Activated CD8-positive, alpha-beta memory T cell treated with anti-CD3 and anti-CD28 coated beads, Interleukin-2, amount 50 U/mL, for 48 hours (primary cell): ENCODE results near the gene SLC8B1.
"Not testable (repeated sequence)": the region's sequence is repeated elsewhere in the genome, so short reads cannot be mapped to it uniquely, and the experiment has no call there.

Experiments
- DNase-seq: peaks from one replicate; pipeline ENCODE4 v3.0.0-alpha.2; 2020

SLC8B1 gene

DNA sequence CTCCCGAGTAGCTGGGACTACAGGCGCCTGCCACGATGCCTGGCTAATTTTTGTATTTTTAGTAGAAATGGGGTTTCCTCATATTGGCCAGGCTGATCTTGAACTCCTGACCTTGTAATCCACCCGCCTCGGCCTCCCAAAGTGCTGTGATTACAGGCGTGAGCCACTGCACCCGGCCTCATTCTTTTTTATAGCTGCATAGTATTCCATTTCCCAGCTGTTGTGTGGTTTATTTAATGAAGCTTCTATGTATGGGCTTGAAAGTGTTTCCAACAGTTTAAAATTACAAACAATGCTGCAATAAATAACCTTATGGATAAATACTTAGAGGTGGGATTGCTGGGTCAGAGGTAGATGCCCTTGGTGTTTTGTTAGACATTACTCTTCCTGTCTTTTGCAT lies 19.3 kb upstream of the SLC8B1 start:
- not testable (repeated sequence) for DNase-seq

DNA sequence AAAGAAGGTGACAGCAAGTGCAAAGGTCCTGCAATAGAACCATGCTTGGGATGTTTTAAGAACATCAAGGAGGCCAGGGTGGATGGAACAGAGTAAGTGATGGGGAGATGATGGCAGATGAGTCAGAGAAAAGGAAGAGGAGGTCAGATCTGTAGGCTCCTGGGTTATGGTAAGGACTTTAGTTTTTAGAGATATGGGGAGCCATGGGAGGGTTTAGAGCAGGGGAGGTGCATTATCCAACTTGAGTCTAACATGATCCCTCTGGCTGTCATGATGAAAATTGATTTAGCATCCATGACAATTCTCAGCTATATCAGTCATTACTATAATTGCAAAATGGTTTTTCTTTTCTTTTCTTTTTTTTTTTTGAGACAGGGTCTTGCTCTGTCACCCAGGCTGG lies 16.2 kb upstream of the SLC8B1 start:
- DNase-seq: no peak

DNA sequence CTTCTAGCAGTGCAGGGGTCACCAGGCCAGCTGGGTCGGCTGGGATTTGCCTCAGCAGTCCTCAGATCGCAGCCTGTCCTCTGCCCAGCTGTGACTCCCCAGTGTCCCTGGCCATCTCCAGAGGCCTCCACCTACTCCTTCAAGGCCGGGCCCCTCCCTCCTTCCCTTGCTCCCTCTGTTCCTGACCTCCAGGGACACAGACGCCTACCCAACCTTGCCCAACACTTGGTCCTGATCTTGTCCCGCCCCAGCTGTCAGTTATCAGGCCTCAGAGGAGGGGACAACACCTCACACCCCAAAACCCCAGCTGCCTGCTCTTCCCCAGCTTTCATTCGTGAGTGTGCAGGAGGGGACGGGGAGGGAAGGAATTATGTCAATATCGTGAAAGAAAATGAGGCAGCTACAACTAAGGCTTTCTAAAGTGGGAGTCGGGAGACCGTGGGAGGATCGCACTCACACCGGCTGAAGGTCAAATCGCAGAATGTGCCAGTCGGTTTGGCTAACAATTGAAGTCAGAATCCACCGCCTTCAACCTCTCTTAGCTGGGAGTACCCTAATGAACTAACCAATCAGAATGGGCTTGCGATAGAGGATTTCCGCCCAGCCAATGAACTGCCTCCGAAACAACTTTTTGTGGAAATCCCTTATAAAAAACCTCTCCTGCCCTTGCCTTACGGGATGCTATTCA lies 14.1 kb upstream of the SLC8B1 start:
- no peak for DNase-seq

DNA sequence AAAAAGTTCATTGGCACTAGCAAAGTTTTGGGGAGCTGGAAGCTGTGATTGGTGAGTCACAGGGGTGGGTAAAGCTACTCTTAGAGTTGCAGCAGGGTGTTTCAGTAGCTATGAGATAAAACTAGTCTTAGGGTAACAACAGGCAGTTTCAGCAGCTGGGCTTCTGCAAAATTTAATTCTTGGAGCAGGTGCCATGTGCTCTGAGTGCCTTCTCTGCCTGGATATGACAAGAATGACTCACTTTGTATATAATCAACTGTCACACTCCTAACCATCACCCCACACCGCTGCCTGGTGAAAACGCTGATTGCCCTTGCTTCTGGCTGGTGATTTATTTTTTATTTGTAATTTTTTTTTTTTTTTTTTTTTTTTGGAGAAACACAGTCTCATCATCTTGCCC lies 13.0 kb upstream of the SLC8B1 start:
- DNase-seq: no peak

DNA sequence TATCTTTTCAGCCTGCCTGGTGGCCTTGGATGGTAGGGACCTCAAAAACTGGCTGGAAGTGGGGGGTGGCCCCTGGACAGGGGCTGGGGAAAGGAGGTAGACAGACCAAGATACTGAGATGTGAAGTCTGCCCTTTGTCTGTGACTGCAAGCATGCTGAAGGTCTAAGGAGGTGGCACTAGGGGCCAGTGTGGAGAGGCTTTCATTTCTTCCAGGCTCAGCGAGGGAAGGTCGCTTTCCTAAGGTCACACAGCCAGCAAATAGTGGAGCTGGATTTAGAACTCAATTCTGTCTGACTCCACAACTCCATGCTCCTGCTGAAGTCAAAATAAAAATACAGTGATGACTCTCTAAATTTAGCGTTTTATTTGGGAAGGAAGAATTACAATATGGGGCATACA lies 12.2 kb upstream of the SLC8B1 start:
- DNase-seq: no peak

DNA sequence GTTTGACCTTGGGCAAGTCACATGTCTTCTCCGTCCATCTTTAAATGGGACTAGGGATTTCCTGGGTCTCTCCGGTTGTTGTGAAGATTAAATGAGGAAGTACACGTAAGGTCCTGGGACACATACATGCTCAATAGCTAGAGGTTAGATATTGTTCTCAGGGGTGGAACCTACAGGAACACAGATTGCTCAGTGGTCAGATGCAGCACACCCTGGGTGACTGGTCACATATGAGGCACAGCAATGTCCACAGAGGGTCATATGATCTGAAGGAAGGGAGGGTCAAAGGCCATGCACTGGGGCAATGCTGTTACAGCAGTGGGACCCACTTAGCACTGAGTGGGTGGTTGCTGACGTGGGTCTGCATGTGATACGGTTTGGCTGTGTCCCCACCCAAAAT lies 11.4 kb upstream of the SLC8B1 start:
- no peak for DNase-seq

DNA sequence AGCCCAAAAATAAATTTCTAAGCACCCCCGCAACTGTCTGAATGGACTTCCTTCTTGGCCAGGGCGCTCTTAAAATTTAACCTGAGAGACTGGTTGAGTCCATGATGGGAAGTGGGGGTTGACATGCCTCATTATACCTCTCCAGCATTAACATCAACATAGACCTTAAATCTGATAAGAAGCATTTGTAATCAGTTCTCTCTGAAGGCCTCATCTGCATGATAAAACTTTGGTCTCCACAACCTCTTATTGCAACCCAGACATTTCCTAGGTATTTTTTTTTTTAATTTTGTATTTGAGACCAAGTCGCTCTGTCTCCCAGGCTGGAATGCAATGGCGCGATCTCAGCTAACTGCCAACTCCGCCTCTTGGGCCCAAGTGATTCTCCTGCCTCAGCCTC lies 10.4 kb upstream of the SLC8B1 start:
- DNase-seq: no peak

DNA sequence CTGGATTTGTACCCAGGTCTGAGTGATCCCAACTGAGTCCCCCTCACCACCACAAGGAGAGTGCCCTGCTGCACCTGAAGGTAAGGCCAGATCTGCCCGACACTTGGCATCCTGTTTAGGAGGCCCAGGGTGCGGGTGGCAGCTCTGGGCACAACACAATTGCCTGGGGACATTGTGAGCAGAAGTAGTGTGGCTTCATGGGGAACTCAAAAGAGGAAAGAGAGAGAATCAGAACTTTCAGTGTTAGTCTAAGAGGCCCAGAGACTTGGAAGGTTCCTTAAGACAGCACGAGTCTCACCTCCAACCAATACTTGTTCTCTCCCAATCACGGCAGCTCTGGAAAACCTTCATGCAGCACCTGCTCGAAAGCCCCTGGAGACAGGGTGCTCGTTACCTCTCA lies 6.6 kb upstream of the SLC8B1 start:
- no peak for DNase-seq

DNA sequence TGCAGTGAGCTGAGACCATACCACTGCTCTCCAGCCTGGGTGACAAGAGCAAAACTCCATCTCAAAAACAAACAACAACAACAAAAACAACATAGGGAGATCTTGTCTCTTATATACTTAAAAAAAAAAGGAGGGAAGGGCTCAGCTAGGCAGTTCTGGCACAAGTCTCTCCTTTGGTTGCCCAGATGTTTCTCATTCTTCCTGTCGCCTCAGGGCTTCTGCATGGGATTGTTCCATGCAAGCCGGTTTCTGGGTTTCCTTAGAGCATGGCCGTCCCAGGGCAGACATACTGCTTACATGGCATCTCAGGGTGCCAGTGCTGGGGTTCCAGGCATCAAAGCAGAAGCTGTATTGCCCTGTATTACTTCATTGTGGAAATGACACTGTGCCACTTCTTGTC lies 5.2 kb upstream of the SLC8B1 start:
- DNase-seq: no peak

DNA sequence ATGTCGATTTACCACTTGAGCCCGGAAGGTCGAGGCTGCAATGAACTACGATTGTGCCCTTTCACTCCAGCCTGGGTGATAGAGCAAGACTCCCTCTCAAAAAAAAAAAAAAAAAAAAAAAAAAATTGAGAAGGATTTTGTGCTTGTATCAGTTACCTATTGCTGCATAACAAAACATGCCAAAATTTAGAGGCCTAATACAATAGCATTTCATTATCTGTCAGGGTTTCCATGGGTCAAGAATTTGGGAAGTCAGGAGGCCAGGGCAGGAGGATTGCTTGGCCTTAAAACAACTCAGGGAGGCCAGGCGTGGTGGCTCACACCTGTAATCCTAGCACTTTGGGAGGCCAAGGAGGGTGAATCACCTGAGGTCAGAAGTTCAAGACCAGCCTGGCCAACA lies 4.6 kb upstream of the SLC8B1 start:
- DNase-seq: no peak

DNA sequence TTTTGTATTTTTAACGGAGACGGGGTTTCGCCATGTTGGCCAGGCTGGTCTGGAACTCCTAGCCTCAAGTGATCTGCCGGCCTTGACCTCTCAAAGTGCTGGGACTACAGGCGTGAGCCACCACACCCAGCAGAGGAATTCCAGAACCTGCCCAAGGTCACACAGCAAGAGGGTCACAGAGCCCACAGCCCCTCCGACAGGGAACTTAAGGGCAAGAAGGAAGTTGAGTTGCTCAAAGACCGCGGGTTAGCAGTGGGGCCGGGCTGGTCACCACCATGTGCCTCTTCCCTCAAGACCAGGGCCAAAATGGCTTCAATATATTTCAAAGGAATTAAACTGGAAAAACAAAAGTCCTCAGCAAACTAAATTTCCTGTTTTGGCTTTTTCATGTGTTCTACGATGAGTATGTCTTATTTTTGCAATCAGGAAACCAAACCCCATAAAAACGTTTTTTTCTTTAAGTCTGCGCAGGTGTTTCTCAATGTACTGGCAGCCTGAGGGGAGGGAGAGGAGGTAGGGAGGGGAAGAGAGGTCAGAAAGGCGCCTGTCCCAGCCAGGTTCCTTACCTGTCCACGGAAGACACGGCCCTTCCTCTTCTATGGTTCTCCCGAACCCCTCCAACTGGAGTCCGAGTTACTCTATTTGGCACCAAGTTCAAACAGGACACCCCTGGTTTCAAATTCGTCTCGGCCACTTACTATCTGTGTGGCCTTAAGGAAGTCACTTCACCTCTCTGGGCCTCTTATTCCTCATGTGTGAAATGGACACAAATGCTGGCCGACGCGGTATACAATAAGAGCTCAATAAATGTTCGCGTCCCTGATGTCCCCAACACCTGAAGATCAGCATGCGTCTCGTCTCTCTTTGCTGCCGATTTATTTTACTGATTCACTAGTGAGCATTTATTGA lies 778 bp downstream of the SLC8B1 start:
- DNase-seq: no peak

DNA sequence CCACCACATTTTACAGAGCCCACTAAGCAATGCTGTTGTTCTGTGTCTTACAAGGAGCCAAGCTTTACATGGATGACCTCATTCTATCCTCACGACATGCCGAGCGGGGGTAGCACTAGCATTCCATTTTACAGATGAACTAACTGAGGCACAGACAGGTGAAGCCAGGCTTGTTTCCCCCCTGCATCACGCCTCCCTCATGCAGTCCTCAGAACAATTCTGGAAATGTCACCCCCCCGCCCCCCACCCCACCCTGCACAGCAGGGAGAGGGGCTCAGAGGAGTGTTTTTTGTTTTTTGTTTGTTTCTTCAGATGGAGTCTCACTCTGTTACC lies 1.5 kb downstream of the SLC8B1 start:
- DNase-seq: no peak

DNA sequence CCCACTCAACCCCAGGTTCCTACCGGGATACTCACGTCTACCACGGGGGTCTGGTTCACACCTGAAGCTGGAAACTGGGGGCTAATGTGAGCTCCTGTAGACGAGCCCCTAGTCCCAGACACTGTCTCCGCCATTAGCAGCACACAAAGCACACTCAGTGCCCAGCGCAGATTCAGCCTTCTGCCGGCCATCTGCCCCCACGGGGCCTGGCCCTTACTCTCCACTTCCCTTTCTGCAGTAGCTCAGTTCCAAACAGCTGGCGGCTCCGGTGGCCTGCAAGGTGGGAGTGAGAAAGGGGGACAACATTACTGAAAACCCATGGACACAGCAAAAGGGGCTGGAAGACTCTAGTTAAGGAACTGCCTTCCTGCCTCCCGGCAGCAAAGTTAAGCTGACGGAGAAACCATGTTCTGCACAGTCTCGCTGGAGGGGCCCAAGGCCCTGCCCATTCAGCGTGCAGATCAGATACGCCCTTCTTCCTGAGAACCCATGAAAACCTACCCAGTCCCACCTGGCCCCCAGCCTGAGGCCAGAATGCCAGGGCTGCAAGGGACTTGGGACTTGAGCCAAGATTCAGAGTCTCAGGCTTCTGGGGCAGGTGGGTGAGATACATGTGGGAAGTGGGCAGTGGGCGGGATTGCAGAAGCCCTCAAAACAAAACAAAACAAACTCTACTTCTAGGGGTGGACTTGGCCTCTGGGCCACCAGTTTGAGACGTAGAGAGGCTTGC lies 2.1 kb downstream of the SLC8B1 start:
- no peak for DNase-seq

DNA sequence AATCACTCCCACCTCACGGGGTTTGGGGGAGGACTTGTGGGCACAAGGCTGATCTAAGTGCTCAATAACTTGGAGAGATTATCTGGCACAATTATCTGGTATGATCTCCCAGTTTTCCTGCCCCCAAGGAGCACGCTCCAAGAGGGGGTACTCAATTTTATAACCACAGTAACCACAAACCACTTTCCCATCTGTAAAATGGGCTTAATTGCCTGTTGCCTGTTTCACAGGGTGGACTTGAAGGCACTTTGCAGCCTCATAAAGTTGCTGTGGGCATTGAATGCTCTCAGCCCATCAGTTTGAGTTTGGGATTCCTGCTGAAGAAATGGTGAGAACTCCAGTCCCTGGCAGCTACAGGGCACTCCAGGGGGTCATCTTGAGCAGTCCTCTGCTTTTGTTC lies 4.4 kb downstream of the SLC8B1 start:
- DNase-seq: no peak

DNA sequence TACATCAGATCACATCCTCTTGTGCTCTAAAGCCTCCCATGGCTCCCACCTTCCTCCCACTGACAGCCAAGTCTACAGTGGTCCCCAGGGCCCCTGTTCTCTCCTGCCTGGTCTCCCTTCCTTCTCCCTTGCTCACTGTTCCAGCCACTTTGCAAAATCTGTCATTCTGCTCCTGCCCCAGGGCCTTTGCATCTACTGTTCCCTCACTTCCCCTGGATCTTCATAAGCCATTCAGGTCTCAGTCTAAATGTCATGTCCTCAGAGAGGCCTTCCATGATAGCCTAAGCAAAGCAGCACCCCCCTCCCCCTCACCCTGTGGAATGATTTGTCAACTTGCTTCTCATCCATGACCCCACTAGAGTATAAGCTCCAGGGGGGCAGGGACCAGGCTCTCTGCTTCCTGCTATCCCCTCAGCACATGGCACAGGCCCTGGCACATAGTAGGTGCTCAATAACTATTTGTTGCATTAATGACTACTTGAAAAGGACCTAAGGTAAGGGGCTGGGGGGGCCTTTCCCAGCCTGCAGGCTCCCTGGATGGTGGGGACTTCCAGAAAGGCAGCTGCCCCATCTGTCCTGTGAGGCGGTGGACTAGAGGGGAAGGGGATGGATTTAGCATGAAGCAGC lies 5.0 kb downstream of the SLC8B1 start:
- DNase-seq: no peak

DNA sequence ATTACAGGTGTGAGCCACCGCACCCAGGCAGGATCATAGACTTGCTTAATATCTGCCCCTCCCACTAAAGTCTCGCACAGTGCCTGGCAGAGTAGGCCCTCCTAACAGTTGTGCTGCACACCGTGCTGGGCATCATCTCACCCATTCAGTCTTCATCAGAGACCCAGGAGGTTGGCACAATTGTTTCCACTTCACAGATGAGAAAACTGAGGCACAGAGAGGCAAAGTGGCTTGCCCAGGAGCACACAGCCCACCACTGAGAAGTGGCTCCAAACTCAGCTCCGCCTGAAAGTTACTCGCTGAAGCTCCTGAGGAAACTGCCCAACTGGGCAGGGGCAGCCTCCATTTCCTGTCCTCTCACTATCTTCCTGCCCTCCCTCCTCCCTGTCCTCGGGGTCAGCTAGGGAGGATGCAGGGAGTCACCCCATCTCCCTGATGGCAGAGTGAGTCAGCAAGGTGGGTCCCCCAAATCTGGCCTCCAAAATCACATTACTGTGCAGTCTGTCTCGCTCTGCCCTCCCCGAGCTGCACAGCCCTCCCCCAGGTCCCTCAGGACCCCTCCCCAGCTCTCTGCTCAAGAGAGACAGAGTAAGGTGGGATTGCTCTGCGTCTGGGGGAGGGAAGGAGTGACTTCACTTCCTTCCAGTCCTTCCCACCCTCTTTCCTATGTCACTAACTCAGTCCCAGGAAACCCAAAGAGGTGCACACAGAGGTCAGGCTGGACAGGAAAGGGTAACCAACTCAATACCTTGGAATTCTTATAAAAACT lies 5.7 kb downstream of the SLC8B1 start:
- DNase-seq: no peak

DNA sequence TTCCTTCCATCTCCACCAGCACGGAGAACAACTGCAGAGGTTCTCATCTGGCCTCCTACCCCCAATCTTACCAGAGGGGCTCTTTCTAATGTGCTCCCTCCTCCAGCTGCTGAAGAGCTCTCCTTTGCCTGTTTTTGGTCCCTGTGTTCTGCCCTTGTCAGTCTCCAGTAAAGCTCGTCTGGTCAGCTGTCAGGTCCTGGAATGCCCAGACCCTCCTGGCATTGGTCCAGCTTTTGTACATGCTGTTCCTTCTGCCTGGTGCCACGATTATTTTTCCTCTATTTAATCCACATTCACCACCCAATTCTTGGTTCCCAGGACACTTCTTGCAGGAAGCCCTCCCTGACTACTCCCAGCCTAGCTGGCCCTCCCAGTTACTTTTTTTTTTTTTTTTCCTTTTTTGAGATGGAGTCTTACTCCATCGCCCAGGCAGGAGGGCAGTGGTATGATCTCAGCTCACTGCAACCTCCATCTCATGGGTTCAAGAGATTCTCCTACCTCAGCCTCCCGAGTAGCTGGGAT lies 6.5 kb downstream of the SLC8B1 start:
- no peak for DNase-seq

DNA sequence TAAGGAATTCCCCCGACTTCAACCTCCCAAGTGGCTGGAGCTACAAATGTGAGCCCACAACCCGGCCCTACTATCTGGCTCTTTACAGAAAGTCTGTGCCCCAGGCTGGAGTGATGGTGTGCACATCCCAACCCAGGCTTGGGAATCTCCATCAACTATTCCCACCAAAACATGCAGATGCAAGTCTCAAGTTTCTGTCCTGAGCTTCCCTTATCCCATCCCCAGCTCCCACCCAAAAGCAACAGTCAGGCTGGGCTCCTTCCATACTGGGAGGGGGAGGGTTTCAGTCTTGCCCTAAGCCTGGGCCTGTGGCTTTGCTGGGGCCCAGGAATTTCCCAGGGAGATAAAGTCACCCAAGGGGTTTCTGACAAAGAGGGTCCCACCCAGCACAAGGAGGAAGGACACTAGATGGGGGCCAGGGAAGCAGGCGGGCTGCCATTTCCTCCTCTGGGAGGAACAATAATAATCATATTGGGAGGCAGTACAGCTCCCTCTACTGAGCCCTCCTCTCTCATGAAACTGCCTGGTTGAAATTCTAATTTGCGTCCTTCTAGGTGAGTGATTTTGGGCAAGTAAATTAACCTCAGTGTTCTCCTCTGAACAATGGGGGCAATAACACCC lies 8.0 kb downstream of the SLC8B1 start:
- DNase-seq: no peak

DNA sequence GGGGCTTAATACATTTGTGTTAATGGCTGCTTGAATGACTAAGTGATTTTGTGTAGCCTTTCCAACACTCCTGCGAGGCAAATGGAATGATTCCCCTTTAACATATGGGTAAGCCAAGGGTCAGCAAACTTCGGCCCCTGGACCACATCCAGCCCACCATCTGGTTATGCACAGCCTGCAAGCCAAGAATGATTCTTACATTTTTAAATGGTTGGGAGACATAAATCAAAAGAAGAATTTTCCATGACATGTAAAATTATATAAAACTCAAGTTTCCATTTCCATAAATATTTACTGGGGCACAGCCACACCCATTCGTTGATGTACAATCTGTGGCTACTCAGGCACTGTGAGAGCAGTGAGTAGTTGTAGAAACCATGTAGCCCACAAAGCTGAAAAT lies 9.0 kb downstream of the SLC8B1 start:
- no peak for DNase-seq

DNA sequence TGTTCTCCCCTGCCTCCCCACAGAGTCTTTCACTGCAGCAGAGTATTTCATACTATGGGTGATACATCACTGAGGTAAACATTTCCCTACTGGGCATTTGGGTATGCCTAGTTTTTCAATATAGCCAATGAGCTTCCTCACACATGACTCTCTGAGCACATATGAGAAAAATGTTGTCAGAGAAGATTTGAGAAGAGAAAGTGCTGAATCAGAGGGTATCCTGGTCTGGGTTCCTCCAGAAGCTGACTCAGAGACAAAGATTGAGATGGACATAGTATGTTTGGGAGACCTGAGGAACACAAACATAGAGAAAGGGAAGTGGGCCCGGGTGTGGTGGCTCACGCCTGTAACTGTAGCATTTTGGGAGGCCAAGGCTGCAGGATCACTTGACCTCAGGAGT lies 12.6 kb downstream of the SLC8B1 start:
- no peak for DNase-seq

DNA sequence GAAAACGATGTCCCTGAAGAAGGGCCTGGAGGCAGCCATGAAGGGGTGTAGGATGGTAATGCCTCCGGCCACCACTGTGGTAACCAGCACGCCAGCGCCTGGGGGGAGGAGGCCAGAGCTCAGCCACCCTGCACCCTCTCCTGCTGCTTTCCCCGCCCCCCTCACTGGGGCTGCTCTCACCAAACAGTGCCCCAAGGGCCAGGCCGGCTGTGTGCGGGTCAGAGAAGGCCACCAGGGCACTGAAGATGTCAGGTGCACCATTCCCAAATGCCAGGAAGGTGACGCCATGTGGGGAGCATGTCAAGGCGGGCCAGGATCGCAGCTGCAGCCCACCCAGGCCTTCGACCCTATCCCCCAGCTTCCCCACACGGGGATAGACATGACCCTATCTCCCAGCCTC lies 14.5 kb downstream of the SLC8B1 start:
- no peak for DNase-seq
